GM18873 (cell line): ENCODE results near the gene DCBLD1.
A peak's percentile ranks its signal among the peaks of the same experiment; 100 is the strongest.
"Not testable (repeated sequence)": the region's sequence is repeated elsewhere in the genome, so short reads cannot be mapped to it uniquely, and the experiment has no call there.

Experiments
- ATAC-seq: cut with Tn5 transposase; IDR thresholded peaks from one replicate; pipeline ENCODE4 v1.9.1; 2021; ENCODE audit warnings: mild to moderate bottlenecking, moderate library complexity, moderate number of reproducible peaks; ENCODE audit not compliant: unreplicated experiment, low FRiP score

The DCBLD1 gene

GRCh38 chr6:117496383-117496990, 14.0 kb downstream of the DCBLD1 start:
- no peak for ATAC-seq

- no peak for ATAC-seq
These were observed 14.8 kb downstream of the DCBLD1 start for GRCh38 chr6:117497237-117497636.

GRCh38 chr6:117498159-117498558, 15.7 kb downstream of the DCBLD1 start:
- peak; percentile 39 for ATAC-seq

- no peak for ATAC-seq
These were observed 19.2 kb downstream of the DCBLD1 start for GRCh38 chr6:117501722-117502121.

GRCh38 chr6:117502580-117502979, 20.1 kb downstream of the DCBLD1 start:
- ATAC-seq: no peak

GRCh38 chr6:117503211-117503610, 20.7 kb downstream of the DCBLD1 start:
- no peak for ATAC-seq

GRCh38 chr6:117504478-117505144, 22.1 kb downstream of the DCBLD1 start:
- ATAC-seq: no peak

- no peak for ATAC-seq
These were observed 22.8 kb downstream of the DCBLD1 start for GRCh38 chr6:117505311-117505710.

- no peak for ATAC-seq
These were observed 23.8 kb downstream of the DCBLD1 start for GRCh38 chr6:117506180-117506835.

- ATAC-seq: no peak
These were observed 24.4 kb downstream of the DCBLD1 start for GRCh38 chr6:117506907-117507306.

GRCh38 chr6:117508450-117508971, 26.0 kb downstream of the DCBLD1 start:
- no peak for ATAC-seq

GRCh38 chr6:117509021-117509420, 26.5 kb downstream of the DCBLD1 start:
- no peak for ATAC-seq

- no peak for ATAC-seq
These were observed 29.8 kb downstream of the DCBLD1 start for GRCh38 chr6:117512056-117512828.

GRCh38 chr6:117512987-117513573, 30.6 kb downstream of the DCBLD1 start:
- no peak for ATAC-seq

- ATAC-seq: no peak
These were observed 31.4 kb downstream of the DCBLD1 start for GRCh38 chr6:117513778-117514365.

GRCh38 chr6:117514655-117515054, 32.2 kb downstream of the DCBLD1 start:
- no peak for ATAC-seq

GRCh38 chr6:117515326-117515725, 32.9 kb downstream of the DCBLD1 start:
- ATAC-seq: no peak

GRCh38 chr6:117517995-117518394, 35.5 kb downstream of the DCBLD1 start:
- not testable (repeated sequence) for ATAC-seq

- ATAC-seq: no peak
These were observed 36.4 kb downstream of the DCBLD1 start for GRCh38 chr6:117518870-117519269.
